Glomerular endothelial cell (primary cell): ENCODE results near the gene SMIM30. TPM values are rescaled to one million over a fixed set of nuclear protein-coding genes. Genes with fewer than 3 reads are reported as not detected.

ENCODE experiments used
- total RNA-seq: library from RNA; depleted of rRNA; stranded (reverse); fragments of >200 nt; gene quantifications from 2 replicates; pipeline ENCODE4 v1.2.3, GENCODE V29; 2015

The SMIM30 gene
- total RNA-seq, 1 donor from 2014 or later: 52.9 TPM

Other genes with a start within 250 kb of the SMIM30 start
- gene GPR85, start 31.7 kb downstream of the SMIM30 start, total RNA-seq: 0.24 and 2.6 TPM in 2 replicates